NCI-H2107 (cell line): ENCODE data around the gene EDC3.
"Not testable (repeated sequence)": the region's sequence is repeated elsewhere in the genome, so short reads cannot be mapped to it uniquely, and the experiment has no call there.

Experiments
- DNase-seq: peaks from one replicate; lab custom pipeline; 2025; lab: John Stamatoyannopoulos, UW

Gene EDC3

GRCh38 chr15:74648051-74648842 is 47.6 kb downstream of the EDC3 start:
- DNase-seq = no peak

DNA sequence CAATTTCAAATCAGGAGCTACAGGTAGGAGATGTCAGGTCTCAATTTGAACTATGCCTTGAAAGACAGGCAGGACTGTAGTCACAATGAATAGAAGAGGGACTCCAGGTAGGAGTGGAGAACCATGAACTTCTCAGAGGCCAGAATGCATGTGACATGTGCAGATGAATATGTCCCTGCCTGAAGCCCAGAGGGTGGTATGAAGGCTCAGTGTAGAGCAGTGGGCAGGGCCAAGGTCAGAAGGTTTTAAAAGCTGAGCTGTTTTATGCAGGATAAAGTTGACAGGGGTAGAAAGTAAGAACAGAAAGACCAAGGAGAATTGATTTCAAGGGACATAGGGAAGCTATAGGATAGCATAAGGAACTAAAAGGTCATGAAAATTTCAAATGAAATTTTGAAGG is 49.3 kb downstream of the EDC3 start:
- DNase-seq = no peak

- DNase-seq = no peak
These were observed 52.1 kb downstream of the EDC3 start for GRCh38 chr15:74643665-74644204.

DNA sequence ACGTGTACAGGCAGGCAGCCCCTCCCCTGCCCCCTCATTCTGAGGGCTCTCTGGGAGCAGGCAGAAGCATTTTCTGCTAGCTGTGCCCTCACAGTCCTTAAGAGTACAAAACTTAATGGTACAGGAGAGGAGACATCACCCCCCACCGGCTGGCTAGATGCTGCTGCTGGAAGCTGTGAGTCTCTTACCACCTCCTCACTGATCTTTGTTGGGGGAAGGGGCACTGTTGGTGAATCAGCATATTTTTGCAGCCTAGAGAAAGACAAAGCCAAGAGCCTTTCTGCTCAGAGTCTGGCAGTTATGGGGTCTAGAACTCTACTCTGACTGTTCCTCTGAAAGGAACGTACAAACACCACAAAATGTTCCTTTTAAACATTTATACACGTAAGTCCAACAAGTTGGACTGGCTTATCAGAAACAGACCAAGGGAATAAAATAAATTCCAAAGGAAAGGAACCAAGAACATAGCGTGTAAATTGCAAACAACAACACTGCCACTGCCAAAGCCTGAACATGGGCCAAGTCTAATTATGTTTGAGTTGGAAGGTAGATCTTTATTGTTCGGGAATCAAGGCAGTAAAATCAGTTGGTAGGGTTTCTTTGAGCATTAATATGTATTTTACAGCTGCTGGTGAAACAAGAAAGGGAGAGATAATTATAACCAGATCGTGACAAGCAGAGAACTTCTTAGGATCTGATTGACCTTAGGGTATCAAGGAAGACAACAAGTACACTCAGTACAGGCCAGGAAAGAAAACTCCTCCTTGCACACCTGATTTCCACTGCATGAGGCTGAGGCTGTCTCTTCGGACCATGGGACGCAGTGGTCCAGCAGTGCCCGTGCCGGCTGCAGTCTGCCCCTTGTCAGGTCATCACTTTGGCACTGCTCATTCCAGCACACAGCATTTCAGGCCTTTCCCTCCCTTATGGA is 52.8 kb downstream of the EDC3 start:
- no peak for DNase-seq

- DNase-seq = no peak
These were observed 53.5 kb downstream of the EDC3 start for GRCh38 chr15:74642348-74642733.

DNA sequence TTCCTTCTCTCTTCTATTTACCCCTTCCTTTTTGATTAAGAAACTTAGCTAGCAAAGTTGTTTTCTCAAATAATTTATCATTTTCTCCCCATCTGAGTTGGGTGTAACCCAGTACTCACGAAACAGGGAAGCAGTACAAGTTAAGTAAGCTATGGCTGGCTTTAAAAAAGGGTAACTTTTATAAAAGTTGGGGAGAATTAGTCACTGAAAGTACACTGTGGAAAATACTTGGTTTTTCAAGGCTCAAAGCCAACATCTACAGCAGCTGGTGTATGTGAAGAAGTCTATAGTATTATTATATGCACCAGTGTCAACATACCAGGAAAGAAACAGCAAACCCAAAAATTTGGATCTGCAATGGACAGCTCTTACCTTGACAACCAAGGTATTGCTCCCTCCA is 54.7 kb downstream of the EDC3 start:
- no peak for DNase-seq

GRCh38 chr15:74636984-74637383 is 58.8 kb downstream of the EDC3 start:
- no peak for DNase-seq

GRCh38 chr15:74635228-74635627 is 60.6 kb downstream of the EDC3 start:
- DNase-seq = no peak

GRCh38 chr15:74633781-74634180 is 62.0 kb downstream of the EDC3 start:
- DNase-seq = no peak

- DNase-seq = no peak
These were observed 63.2 kb downstream of the EDC3 start for GRCh38 chr15:74632601-74633000.

DNA sequence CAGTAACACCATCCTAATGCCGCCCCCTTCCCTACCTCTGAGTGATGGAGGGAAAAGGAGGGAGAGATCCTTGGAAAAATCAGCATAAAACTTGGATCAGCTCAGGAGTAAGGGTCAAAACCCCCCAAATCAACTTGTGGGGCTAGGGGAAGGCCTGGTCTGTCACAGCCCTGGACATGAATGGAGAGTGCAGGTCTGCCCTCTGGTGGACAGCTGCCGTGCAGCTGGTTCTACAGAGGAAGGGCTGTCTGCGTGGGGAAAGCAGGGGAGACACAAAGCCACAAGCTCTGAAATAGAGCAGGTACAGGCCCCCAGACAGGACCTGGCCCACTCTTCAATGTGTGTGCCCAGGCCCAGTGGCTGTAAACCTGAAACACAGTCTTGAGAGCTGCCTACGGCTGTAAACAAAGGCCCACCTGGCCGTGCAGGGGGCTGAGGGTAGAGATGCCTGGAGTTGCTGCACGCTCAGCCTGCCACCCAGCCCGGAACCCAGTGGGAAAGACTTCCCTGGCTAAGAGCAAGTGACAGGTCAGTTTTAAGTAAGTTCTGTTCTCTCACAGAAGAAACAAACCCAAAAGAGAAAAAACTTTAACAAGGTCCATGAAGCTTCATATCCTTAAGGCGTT is 63.8 kb downstream of the EDC3 start:
- DNase-seq = no peak

GRCh38 chr15:74631408-74631807 is 64.4 kb downstream of the EDC3 start:
- no peak for DNase-seq

- DNase-seq = no peak
These were observed 64.8 kb downstream of the EDC3 start for GRCh38 chr15:74631087-74631385.

- DNase-seq = no peak
These were observed 65.3 kb downstream of the EDC3 start for GRCh38 chr15:74630284-74631086.

DNA sequence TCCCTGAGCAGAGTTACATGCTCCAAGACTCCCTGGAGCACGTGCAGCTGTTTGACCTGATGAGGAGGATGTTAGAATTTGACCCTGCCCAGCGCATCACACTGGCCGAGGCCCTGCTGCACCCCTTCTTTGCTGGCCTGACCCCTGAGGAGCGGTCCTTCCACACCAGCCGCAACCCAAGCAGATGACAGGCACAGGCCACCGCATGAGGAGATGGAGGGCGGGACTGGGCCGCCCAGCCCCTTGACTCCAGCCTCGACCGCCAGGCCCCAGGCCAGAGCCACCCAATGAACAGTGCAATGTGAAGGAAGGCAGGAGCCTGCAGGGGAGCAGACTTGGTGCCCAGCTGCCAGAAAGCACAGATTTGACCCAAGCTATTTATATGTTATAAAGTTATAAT is 66.1 kb downstream of the EDC3 start:
- DNase-seq = not testable (repeated sequence)

DNA sequence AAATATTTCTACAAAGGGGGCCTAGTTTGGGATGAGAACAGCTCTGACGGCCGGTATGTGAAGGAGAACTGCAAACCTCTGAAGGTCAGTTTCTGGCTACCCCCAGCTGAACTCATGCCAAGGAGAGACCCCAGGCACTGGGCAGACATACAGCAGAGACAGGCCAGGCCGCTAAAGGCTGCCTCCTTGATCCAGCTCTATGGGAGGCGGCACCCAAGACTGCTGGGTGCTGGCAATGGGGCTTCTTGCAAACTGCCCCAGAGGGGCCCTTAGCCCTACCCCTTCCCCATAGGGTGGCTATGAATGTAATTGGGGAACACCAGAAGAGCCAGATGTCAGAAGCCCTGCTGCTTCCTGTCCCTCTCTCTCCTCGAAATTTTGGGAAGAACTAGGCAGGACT is 66.9 kb downstream of the EDC3 start:
- DNase-seq = no peak

GRCh38 chr15:74628199-74628598 is 67.6 kb downstream of the EDC3 start:
- no peak for DNase-seq

GRCh38 chr15:74627766-74628165 is 68.1 kb downstream of the EDC3 start:
- DNase-seq = no peak

DNA sequence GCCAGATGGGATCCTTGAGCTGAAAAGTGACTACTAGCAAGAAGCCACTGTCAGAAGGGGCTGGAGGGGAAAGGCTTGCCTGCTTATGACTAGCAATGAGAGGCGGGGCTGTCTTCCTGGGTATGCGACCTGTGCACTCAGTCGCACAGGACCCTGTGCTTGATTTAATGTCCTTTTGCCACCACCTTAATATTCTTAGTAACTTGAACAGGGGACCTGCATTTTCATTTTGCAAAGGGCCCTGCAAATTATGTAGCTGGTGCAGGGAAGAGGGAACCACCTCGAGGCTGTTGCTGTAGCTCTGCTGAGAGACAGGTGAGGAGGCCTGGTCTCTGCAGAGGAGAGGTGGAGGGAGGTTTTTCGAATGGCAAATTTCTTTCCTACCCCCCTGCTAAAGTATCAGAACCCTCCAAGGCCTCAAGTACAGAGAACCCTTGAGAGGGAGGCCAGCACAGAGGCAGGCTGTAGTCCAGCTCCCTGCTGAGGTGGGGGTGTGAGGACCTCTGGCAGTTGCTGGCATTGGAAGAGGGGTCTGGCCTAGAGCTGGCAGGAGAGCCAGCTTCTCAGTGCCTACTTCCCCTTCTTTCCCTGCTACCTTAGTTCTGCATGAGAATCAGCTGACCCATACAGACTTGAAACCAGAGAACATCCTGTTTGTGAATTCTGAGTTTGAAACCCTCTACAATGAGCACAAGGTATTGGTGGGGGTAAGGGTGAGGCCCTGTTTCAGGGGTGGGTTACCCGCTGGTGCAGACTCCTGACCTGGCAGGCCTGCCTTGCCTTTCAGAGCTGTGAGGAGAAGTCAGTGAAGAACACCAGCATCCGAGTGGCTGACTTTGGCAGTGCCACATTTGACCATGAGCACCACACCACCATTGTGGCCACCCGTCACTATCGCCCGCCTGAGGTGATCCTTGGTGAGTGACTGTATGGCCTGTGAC is 68.8 kb downstream of the EDC3 start:
- DNase-seq = no peak

GRCh38 chr15:74626336-74626735 is 69.5 kb downstream of the EDC3 start:
- DNase-seq = no peak

DNA sequence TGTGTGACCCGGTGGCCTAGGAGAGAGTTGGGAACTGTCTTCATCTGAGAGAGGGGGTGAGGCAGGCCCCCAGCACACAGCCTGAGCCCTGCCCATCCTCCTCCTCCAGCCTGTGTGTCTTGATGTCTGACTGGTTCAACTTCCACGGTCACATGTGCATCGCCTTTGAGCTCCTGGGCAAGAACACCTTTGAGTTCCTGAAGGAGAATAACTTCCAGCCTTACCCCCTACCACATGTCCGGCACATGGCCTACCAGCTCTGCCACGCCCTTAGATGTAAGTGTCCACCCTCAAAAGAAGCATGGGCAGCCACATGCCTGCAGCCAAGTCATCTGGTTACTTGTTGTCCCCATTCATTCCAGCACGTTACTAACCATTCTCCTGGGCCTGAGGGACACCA is 70.1 kb downstream of the EDC3 start:
- no peak for DNase-seq
